HepG2 (cell line): ENCODE measurements around the gene CHST13. TPM values are rescaled to one million over a fixed set of nuclear protein-coding genes. Genes with fewer than 3 reads are reported as not detected.

Source experiments
- AHR ChIP-seq: IDR thresholded peaks from 2 replicates; pipeline ENCODE4 v1.6.1; 2018; ENCODE audit warnings: missing genetic modification reagents, missing compliant biosample characterization
- ARID2 ChIP-seq: sonication (generic); formaldehyde crosslinking; IDR thresholded peaks from 2 replicates; pipeline ENCODE4 v1.8.1; 2022; ENCODE audit warnings: mild to moderate bottlenecking, missing genetic modification reagents, borderline replicate concordance
- EED ChIP-seq: sonication (generic); formaldehyde crosslinking; IDR thresholded peaks from 2 replicates; pipeline ENCODE4 v1.5.0; 2020; ENCODE audit warnings: mild to moderate bottlenecking, missing genetic modification reagents
- FOSL1 ChIP-seq: sonication (generic); formaldehyde crosslinking; IDR thresholded peaks from 2 replicates; pipeline ENCODE4 v1.9.0; 2021; ENCODE audit warnings: missing genetic modification reagents, borderline replicate concordance
- GTF2F1 ChIP-seq: fragments of 150-350 bp; IDR thresholded peaks from 2 replicates; pipeline ENCODE4 v1.6.1; 2014; ENCODE audit warnings: low read length
- IRF2 ChIP-seq: IDR thresholded peaks from 2 replicates; pipeline ENCODE4 v1.6.1; 2018; ENCODE audit warnings: missing genetic modification reagents, missing compliant biosample characterization
- KLF11 ChIP-seq: IDR thresholded peaks from 2 replicates; pipeline ENCODE4 v1.6.1; 2016; ENCODE audit warnings: missing compliant biosample characterization
- RARA ChIP-seq: IDR thresholded peaks from 2 replicates; pipeline ENCODE4 v1.6.1; 2016; ENCODE audit warnings: missing genetic modification reagents, missing compliant biosample characterization
- RFXAP ChIP-seq: sonication (generic); formaldehyde crosslinking; IDR thresholded peaks from 2 replicates; pipeline ENCODE4 v1.4.0; 2020; ENCODE audit warnings: missing genetic modification reagents, borderline replicate concordance
- RXRA ChIP-seq: sonication (generic); formaldehyde crosslinking; IDR thresholded peaks from 2 replicates; pipeline ENCODE4 v1.5.1; 2020; ENCODE audit warnings: missing genetic modification reagents
- SRSF1 ChIP-seq: fragments of 200-400 bp; formaldehyde crosslinking; optimal IDR thresholded peaks from 2 replicates; pipeline ENCODE3; 2017; ENCODE audit warnings: mild to moderate bottlenecking, low read depth, low read length, moderate library complexity
- TP53 ChIP-seq: sonication (generic); formaldehyde crosslinking; conservative IDR thresholded peaks from 2 replicates; pipeline ENCODE4 v1.4.0; 2020; ENCODE audit warnings: missing genetic modification reagents
- ZNF570 ChIP-seq: sonication (generic); formaldehyde crosslinking; IDR thresholded peaks from 2 replicates; pipeline ENCODE4 v1.4.0; 2020; ENCODE audit warnings: mild to moderate bottlenecking, missing genetic modification reagents, borderline replicate concordance
- ZNF672 ChIP-seq: sonication (generic); formaldehyde crosslinking; IDR thresholded peaks from 2 replicates; pipeline ENCODE4 v1.8.1; 2022; ENCODE audit warnings: missing genetic modification reagents
- ZNF737 ChIP-seq: sonication (generic); formaldehyde crosslinking; IDR thresholded peaks from 2 replicates; pipeline ENCODE4 v1.5.0; 2020; ENCODE audit warnings: missing genetic modification reagents, mild to moderate bottlenecking, borderline replicate concordance
- ZNF850 ChIP-seq: sonication (generic); formaldehyde crosslinking; conservative IDR thresholded peaks from 2 replicates; pipeline ENCODE4 v1.9.0; 2021; ENCODE audit warnings: mild to moderate bottlenecking, missing genetic modification reagents
- polyA plus RNA-seq, 8 experiments: library from polyadenylated mRNA; depleted of rRNA in 3 of 8; stranded (reverse) in 7 of 8; unstranded in 1 of 8; fragments of >200 nt; fragmentation: Illumina TruSeq in 4 of 8; extraction: Trizol in 4 of 8; gene quantifications; 2 replicates each; pipeline versions ENCODE4 v1.2.1 to v1.2.3, GENCODE V29; 2011 to 2016; ENCODE audit warnings: low read depth in 4 of 8, missing spikeins in 1 of 8, mixed read lengths in 1 of 8; ENCODE audit not compliant: insufficient read depth in 1 of 8
- total RNA-seq, 5 experiments: library from RNA; depleted of rRNA; stranded (reverse); fragments of >200 nt; fragmentation: Illumina TruSeq; extraction: Trizol; gene quantifications; 2 replicates each; pipeline ENCODE4 v1.2.3, GENCODE V29; 2016; ENCODE audit warnings: low read depth in 1 of 5
- TF ChIP-seq, protein P1 (sequence below): sonication (generic); formaldehyde crosslinking; IDR thresholded peaks from 2 replicates; pipeline ENCODE4 v1.8.0; 2022; ENCODE audit warnings: mild to moderate bottlenecking, missing genetic modification reagents, moderate library complexity
- TF ChIP-seq, protein P2 (sequence below): sonication (generic); formaldehyde crosslinking; IDR thresholded peaks from 2 replicates; pipeline ENCODE4 v1.5.0; 2020; ENCODE audit warnings: missing genetic modification reagents
- TF ChIP-seq, protein P3 (sequence below): sonication (generic); formaldehyde crosslinking; IDR thresholded peaks from 2 replicates; pipeline ENCODE4 v1.8.1; 2023; ENCODE audit warnings: missing genetic modification reagents, mild to moderate bottlenecking, borderline replicate concordance
- TF ChIP-seq, protein P4 (sequence below): IDR thresholded peaks from 2 replicates; pipeline ENCODE4 v1.6.1; 2016; ENCODE audit warnings: low read depth, missing genetic modification reagents, missing compliant biosample characterization

CHST13 gene
- total and polyA plus RNA-seq, 2 of the 13 experiments (the other 11 are each of a cell fraction or from before 2014, with no cell fraction given): 32.0 to 43.1 TPM

DNA sequence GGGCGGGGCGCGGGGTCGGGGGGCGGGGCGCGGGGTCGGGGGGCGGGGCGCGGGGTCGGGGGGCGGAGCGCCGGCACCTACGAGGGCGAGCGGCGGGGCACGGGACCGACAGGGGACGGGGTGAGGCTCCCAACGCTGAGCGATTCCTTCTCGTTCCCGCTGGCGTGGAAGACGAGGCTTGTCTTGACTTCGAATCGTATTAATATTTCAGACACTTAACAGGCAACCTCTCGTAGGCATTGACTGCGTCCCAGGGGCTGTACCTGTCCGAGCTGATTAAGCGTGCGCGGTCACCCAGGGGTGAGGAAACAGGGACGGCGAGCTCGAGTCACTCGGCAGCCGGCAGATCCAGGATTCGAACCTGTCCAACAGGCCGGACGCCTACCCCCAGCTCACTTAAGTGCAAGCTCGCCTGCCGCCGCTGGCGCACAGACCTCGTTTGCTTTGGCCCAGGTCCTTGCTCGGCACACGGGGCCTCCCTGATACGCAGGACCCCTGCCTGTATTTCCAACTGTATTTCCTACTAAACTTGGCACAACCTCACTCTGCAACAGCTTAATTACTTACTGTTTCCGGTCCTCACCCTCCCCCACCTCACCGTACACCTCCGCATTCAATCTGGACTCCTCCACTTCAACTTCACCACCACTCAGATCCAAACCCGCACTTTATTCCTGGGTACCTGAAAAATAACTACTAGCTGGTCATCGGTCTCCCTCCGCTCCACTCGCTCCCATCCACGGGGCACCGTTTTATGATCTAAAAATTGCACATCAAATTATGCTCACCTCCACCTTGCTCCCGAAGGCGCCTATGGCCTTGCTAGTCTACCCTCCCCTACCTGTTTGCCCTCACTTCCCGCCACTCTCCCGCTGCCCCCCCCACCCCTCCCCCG, 47.5 kb upstream of the CHST13 start (continued):
- 0 out of 2 replicates have a peak, but pooled peaks have one; percentile 2 for TF ChIP-seq RARA (CRISPR knock-in tag)
- 0 out of 2 replicates have a peak, but pooled peaks have one; percentile 45 for TF ChIP-seq ARID2 (CRISPR knock-in tag)
- no peak for TF ChIP-seq FOSL1 (CRISPR knock-in tag)
- TF ChIP-seq IRF2: 0 out of 2 replicates have a peak, but pooled peaks have one; percentile 11
- TF ChIP-seq SRSF1: no peak
- TF ChIP-seq RXRA: peak; percentile 51; the same call in 1 of the 2 replicates
- TF ChIP-seq, protein P1, sequence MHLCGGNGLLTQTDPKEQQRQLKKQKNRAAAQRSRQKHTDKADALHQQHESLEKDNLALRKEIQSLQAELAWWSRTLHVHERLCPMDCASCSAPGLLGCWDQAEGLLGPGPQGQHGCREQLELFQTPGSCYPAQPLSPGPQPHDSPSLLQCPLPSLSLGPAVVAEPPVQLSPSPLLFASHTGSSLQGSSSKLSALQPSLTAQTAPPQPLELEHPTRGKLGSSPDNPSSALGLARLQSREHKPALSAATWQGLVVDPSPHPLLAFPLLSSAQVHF (CRISPR knock-in tag): no peak
- TF ChIP-seq, protein P2, sequence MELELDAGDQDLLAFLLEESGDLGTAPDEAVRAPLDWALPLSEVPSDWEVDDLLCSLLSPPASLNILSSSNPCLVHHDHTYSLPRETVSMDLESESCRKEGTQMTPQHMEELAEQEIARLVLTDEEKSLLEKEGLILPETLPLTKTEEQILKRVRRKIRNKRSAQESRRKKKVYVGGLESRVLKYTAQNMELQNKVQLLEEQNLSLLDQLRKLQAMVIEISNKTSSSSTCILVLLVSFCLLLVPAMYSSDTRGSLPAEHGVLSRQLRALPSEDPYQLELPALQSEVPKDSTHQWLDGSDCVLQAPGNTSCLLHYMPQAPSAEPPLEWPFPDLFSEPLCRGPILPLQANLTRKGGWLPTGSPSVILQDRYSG (CRISPR knock-in tag): no peak
- TF ChIP-seq, protein P3, sequence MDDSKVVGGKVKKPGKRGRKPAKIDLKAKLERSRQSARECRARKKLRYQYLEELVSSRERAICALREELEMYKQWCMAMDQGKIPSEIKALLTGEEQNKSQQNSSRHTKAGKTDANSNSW: no peak
- TF ChIP-seq ZNF672 (CRISPR knock-in tag): no peak
- no peak for TF ChIP-seq KLF11
- TF ChIP-seq ZNF570: no peak
- TF ChIP-seq EED: 0 out of 2 replicates have a peak, but pooled peaks have one; percentile 28
- 0 out of 2 replicates have a peak, but pooled peaks have one; percentile 19 for TF ChIP-seq RFXAP (CRISPR knock-in tag)
- TF ChIP-seq AHR: no peak
- no peak for TF ChIP-seq ZNF850
- TF ChIP-seq TP53 (CRISPR knock-in tag): no peak
- no peak for TF ChIP-seq GTF2F1
- TF ChIP-seq ZNF737: no peak
- TF ChIP-seq, protein P4, sequence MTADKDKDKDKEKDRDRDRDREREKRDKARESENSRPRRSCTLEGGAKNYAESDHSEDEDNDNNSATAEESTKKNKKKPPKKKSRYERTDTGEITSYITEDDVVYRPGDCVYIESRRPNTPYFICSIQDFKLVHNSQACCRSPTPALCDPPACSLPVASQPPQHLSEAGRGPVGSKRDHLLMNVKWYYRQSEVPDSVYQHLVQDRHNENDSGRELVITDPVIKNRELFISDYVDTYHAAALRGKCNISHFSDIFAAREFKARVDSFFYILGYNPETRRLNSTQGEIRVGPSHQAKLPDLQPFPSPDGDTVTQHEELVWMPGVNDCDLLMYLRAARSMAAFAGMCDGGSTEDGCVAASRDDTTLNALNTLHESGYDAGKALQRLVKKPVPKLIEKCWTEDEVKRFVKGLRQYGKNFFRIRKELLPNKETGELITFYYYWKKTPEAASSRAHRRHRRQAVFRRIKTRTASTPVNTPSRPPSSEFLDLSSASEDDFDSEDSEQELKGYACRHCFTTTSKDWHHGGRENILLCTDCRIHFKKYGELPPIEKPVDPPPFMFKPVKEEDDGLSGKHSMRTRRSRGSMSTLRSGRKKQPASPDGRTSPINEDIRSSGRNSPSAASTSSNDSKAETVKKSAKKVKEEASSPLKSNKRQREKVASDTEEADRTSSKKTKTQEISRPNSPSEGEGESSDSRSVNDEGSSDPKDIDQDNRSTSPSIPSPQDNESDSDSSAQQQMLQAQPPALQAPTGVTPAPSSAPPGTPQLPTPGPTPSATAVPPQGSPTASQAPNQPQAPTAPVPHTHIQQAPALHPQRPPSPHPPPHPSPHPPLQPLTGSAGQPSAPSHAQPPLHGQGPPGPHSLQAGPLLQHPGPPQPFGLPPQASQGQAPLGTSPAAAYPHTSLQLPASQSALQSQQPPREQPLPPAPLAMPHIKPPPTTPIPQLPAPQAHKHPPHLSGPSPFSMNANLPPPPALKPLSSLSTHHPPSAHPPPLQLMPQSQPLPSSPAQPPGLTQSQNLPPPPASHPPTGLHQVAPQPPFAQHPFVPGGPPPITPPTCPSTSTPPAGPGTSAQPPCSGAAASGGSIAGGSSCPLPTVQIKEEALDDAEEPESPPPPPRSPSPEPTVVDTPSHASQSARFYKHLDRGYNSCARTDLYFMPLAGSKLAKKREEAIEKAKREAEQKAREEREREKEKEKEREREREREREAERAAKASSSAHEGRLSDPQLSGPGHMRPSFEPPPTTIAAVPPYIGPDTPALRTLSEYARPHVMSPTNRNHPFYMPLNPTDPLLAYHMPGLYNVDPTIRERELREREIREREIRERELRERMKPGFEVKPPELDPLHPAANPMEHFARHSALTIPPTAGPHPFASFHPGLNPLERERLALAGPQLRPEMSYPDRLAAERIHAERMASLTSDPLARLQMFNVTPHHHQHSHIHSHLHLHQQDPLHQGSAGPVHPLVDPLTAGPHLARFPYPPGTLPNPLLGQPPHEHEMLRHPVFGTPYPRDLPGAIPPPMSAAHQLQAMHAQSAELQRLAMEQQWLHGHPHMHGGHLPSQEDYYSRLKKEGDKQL (CRISPR knock-in tag): no peak
- TF ChIP-seq, all 625 proteins: peak for 87
